HCT116 (cell line): ENCODE results near the gene MLPH. TPM values are rescaled to one million over a fixed set of nuclear protein-coding genes. Genes with fewer than 3 reads are reported as not detected.

Source experiments
- ATAC-seq: fragments of 200-7000 bp; cut with Tn5 transposase; 2 replicates; pipeline ENCODE4 v1.9.1; 2020; ENCODE audit warnings: mild to moderate bottlenecking, moderate library complexity
- BruUV-seq: library from RNA; stranded (reverse); fragments of 400-500 nt; replicated peaks from 2 replicates; lab custom pipeline; 2021; lab: Mats Ljungman, UMichigan
- CTCF ChIA-PET: fragments of 300-600 bp; sonication (Branson Sonifier 250); formaldehyde crosslinking; loops from one replicate; lab custom pipeline; 2021; ENCODE audit warnings: antibody characterized with exemption; lab: Charles Lee
- POLR2A ChIA-PET: fragments of 300-600, 350-600 bp; sonication (Branson Sonifier 250); formaldehyde crosslinking; loops from one replicate; lab custom pipeline; 2021; ENCODE audit warnings: antibody characterized with exemption; lab: Charles Lee
- RAD21 ChIA-PET, 2 experiments: fragments of 300-600 bp; sonication (Branson Sonifier 250); formaldehyde crosslinking; loops; one replicate each; lab custom pipeline; 2023; ENCODE audit warnings: low total read pairs in 2 of 2; ENCODE audit not compliant: uncharacterized antibody in 2 of 2, unreplicated experiment in 2 of 2, low non-redundant PET in 1 of 2; lab: Charles Lee
- DNase-seq: peaks from one replicate; pipeline ENCODE4 v3.0.0-alpha.2; 2010; ENCODE audit warnings: low read depth, low spot score
- H2AFZ ChIP-seq: fragments of 200-600 bp; shearing (Covaris generic), sonication (generic); 2 replicates; pipeline ENCODE4 v1.6.1; 2017; ENCODE audit warnings: low read depth, mixed run types, mixed read lengths, antibody characterized with exemption, low read length; ENCODE audit not compliant: poor library complexity, severe bottlenecking
- H3K27ac ChIP-seq: 2 replicates; pipeline ENCODE4 v1.5.1; 2012; ENCODE audit warnings: low read depth, low read length
- H3K27me3 ChIP-seq: fragments of 200-600 bp; sonication (generic); 2 replicates; pipeline ENCODE4 v1.6.1; 2016; ENCODE audit warnings: mixed run types, low read length, mixed read lengths; ENCODE audit not compliant: insufficient read depth
- H3K36me3 ChIP-seq, 2 experiments: fragments of 200-500 bp in 1 of 2; fragments of 200-600 bp in 1 of 2; sonication (Bioruptor generic) in 1 of 2; sonication (generic) in 1 of 2; 2 replicates each; pipeline versions ENCODE4 v1.5.1 to v1.6.1; 2014 to 2016; ENCODE audit warnings: low read length in 2 of 2, inconsistent platforms in 1 of 2, mixed read lengths in 1 of 2, mixed run types in 1 of 2; ENCODE audit not compliant: insufficient read depth in 2 of 2, control insufficient read depth in 1 of 2
- H3K4me1 ChIP-seq, 2 experiments: fragments of 200-600 bp in 1 of 2; sonication (generic) in 1 of 2; 2 replicates each; pipeline versions ENCODE4 v1.5.1 to v1.6.1; 2012 to 2017; ENCODE audit warnings: low read length in 2 of 2, inconsistent platforms in 1 of 2, mild to moderate bottlenecking in 1 of 2, mixed read lengths in 1 of 2, mixed run types in 1 of 2, moderate library complexity in 1 of 2; ENCODE audit not compliant: insufficient read depth in 2 of 2, control insufficient read depth in 1 of 2
- H3K4me2 ChIP-seq: fragments of 200-600 bp; sonication (generic); 2 replicates; pipeline ENCODE4 v1.6.1; 2017; ENCODE audit warnings: mixed run types, low read length, mixed read lengths
- H3K4me3 ChIP-seq, 2 experiments: fragments of 200-600 bp in 1 of 2; sonication (generic) in 1 of 2; replicated peaks in 1 of 2; 2 replicates each; pipeline ENCODE4 v1.5.1; 2011 to 2016; ENCODE audit warnings: low read length in 2 of 2, control low read depth in 1 of 2, low read depth in 1 of 2, mild to moderate bottlenecking in 1 of 2, mixed read lengths in 1 of 2, mixed run types in 1 of 2
- H3K79me2 ChIP-seq: fragments of 200-600 bp; sonication (generic); 2 replicates; pipeline ENCODE4 v1.6.1; 2017; ENCODE audit warnings: mild to moderate bottlenecking, mixed run types, low read length, moderate library complexity, mixed read lengths; ENCODE audit not compliant: insufficient read depth
- H3K9ac ChIP-seq: fragments of 200-600 bp; sonication (generic); 2 replicates; pipeline ENCODE4 v1.6.1; 2016; ENCODE audit warnings: low read length, mixed read lengths
- H3K9me2 ChIP-seq: fragments of 200-600 bp; sonication (generic), shearing (Covaris generic); 2 replicates; pipeline ENCODE4 v1.6.1; 2017; ENCODE audit warnings: mixed run types, mild to moderate bottlenecking, moderate library complexity; ENCODE audit not compliant: insufficient read depth
- H3K9me3 ChIP-seq, 2 experiments: fragments of 200-500 bp in 1 of 2; fragments of 200-600 bp in 1 of 2; sonication (Bioruptor generic) in 1 of 2; sonication (generic) in 1 of 2; 2 replicates each; pipeline ENCODE4 v1.6.1; 2014 to 2017; ENCODE audit warnings: low read length in 2 of 2, mixed read lengths in 2 of 2, inconsistent platforms in 1 of 2, low read depth in 1 of 2, mild to moderate bottlenecking in 1 of 2, mixed run types in 1 of 2, moderate library complexity in 1 of 2; ENCODE audit not compliant: control insufficient read depth in 1 of 2, insufficient read depth in 1 of 2
- H4K20me1 ChIP-seq: fragments of 200-600 bp; sonication (generic), shearing (Covaris generic); 2 replicates; pipeline ENCODE4 v1.6.1; 2017; ENCODE audit warnings: mixed run types, mild to moderate bottlenecking, moderate library complexity; ENCODE audit not compliant: insufficient read depth
- CBX3 ChIP-seq: IDR thresholded peaks from 2 replicates; pipeline ENCODE4 v1.6.1; 2012; ENCODE audit warnings: low read depth
- CEBPB ChIP-seq: IDR thresholded peaks from 2 replicates; pipeline ENCODE4 v1.6.1; 2012; ENCODE audit warnings: low read depth
- EZH2 ChIP-seq: fragments of 200-600 bp; sonication (generic); IDR thresholded peaks from 2 replicates; pipeline ENCODE4 v1.6.1; 2017; ENCODE audit warnings: antibody characterized with exemption, mixed run types
- MAX ChIP-seq: IDR thresholded peaks from 2 replicates; pipeline ENCODE4 v1.6.1; 2012
- POLR2AphosphoS5 ChIP-seq: IDR thresholded peaks from 2 replicates; pipeline ENCODE4 v1.6.1; 2011; ENCODE audit warnings: mild to moderate bottlenecking, low read depth, low read length, moderate library complexity
- REST ChIP-seq: IDR thresholded peaks from 2 replicates; pipeline ENCODE4 v1.6.1; 2012; ENCODE audit warnings: low read depth
- ZNF274 ChIP-seq: fragments of 200-500 bp; sonication (Bioruptor generic); IDR thresholded peaks from 2 replicates; pipeline ENCODE4 v1.6.1; 2014; ENCODE audit warnings: mild to moderate bottlenecking, low read depth, low read length, inconsistent platforms
- intact Hi-C: fragments of 100-400 bp; cut with micrococcal nuclease; formaldehyde crosslinking; loops from 2 replicates; pipeline ENCODE4 v1.10.0; 2022
- total RNA-seq: library from RNA; stranded (reverse); gene quantifications from one replicate; pipeline ENCODE4 v1.2.1, GENCODE V29; 2021; ENCODE audit not compliant: unreplicated experiment

The MLPH gene
- total RNA-seq, 1 experiment from 2014 or later, result 81.4 TPM

- ATAC-seq (no peak), DNase-seq (no peak)
- Histone ChIP-seq H3K4me3 (no peak overlapping the region), H3K27me3 (no peaks in the 10 kb centered on the region), H3K4me2 (no peak overlapping the region), H3K9ac (no peak overlapping the region), H3K4me1 (no peaks in the 10 kb centered on the region), H3K27ac (no peak overlapping the region), H3K79me2 (no peaks in the 10 kb centered on the region), H3K9me2 (no peaks in the 10 kb centered on the region), H3K9me3 (0 out of 4 replicates have a peak, but pooled peaks cover 0 to 3% of the 10 kb centered on the region in 2 experiments), H4K20me1 (no peaks in the 10 kb centered on the region), H2AFZ (no peak overlapping the region), H3K36me3 (no peaks in the 10 kb centered on the region)
- TF ChIP-seq MAX (no peak), ZNF274 (no peak), CBX3 (no peak), POLR2AphosphoS5 (no peak), REST (peak; percentile 72), CEBPB (no peak), EZH2 (no peak)
- RAD21 ChIA-PET, result no interaction called here
- CTCF ChIA-PET, result no interaction called here
- POLR2A ChIA-PET, result no interaction called here
- intact Hi-C loops, result no loop called here
- BruUV-seq, result no TSS peak
Observed at GRCh38 chr2:237563816-237564215, 76.8 kb downstream of the MLPH start.
